HepG2 (cell line): ENCODE data around the gene TNKS1BP1. TPM values are rescaled to one million over a fixed set of nuclear protein-coding genes. Genes with fewer than 3 reads are reported as not detected.

ENCODE experiments used
- ATAC-seq: fragments of 200-7000 bp; cut with Tn5 transposase; 3 replicates; pipeline ENCODE4 v1.9.1; 2020; ENCODE audit warnings: mild to moderate bottlenecking, moderate library complexity
- BruUV-seq: library from RNA; stranded (reverse); fragments of 400-500 nt; replicated peaks from 2 replicates; lab custom pipeline; 2021; lab: Mats Ljungman, UMichigan
- CTCF ChIA-PET: fragments of 300-600 bp; formaldehyde crosslinking; extraction: SDS; loops from one replicate; lab custom pipeline; 2021; ENCODE audit warnings: low total read pairs, inconsistent platforms, low intra/inter-chr PET ratio; lab: Yijun Ruan, JAX
- POLR2A ChIA-PET: fragments of 350-600 bp; sonication (Branson Sonifier 250); formaldehyde crosslinking; loops from one replicate; lab custom pipeline; 2020; ENCODE audit warnings: antibody characterized with exemption, inconsistent platforms; lab: Yijun Ruan, JAX
- DNase-seq: peaks from one replicate; pipeline ENCODE4 v3.0.0-alpha.2; 2015; ENCODE audit warnings: low spot score
- FAIRE-seq: peaks from 3 replicates; lab custom pipeline; 2011; peaks lifted over from hg19 to GRCh38; lab: Jason Lieb, UNC
- H2AFZ ChIP-seq: one replicate; pipeline ENCODE4 v1.6.1; 2011; ENCODE audit warnings: low read length, inconsistent platforms
- H3K27ac ChIP-seq: fragments of 300-600 bp; 3 replicates; pipeline ENCODE4 v1.8.0; 2011; ENCODE audit warnings: mixed run types, mild to moderate bottlenecking, mixed read lengths, low read length, inconsistent platforms; ENCODE audit not compliant: insufficient read depth; ENCODE audit errors: extremely low read length
- H3K27me3 ChIP-seq, 2 experiments: fragments of 200-600 bp in 1 of 2; 2 replicates in 1 of 2; 3 replicates in 1 of 2; pipeline versions ENCODE4 v1.6.0 to v1.8.0; 2011; ENCODE audit warnings: low read length in 2 of 2, mild to moderate bottlenecking in 2 of 2, moderate library complexity in 2 of 2, inconsistent platforms in 1 of 2; ENCODE audit not compliant: insufficient read depth in 2 of 2, control insufficient read depth in 1 of 2
- H3K36me3 ChIP-seq, 2 experiments: fragments of 200-600 bp in 1 of 2; replicated peaks in 1 of 2; 2 replicates in 1 of 2; 3 replicates in 1 of 2; pipeline versions ENCODE4 v1.5.1 to v1.8.0; 2011; ENCODE audit warnings: low read length in 2 of 2, inconsistent platforms in 1 of 2; ENCODE audit not compliant: insufficient read depth in 2 of 2, control insufficient read depth in 1 of 2
- H3K4me1 ChIP-seq: 2 replicates; pipeline ENCODE4 v1.5.1; 2012; ENCODE audit warnings: low read length, inconsistent platforms; ENCODE audit not compliant: insufficient read depth
- H3K4me2 ChIP-seq: 2 replicates; pipeline ENCODE4 v1.6.0; 2011; ENCODE audit warnings: low read depth, low read length, inconsistent platforms
- H3K4me3 ChIP-seq, 3 experiments: fragments of 200-600 bp in 1 of 3; sonication (generic), shearing (Covaris generic) in 1 of 3; replicated peaks in 1 of 3; 2 replicates each; pipeline ENCODE4 v1.5.1; 2011 to 2016; ENCODE audit warnings: low read length in 3 of 3, inconsistent platforms in 2 of 3, low read depth in 2 of 3, mild to moderate bottlenecking in 2 of 3, control low read depth in 1 of 3, mixed read lengths in 1 of 3; ENCODE audit not compliant: insufficient read depth in 1 of 3
- H3K79me2 ChIP-seq: one replicate; pipeline ENCODE4 v1.6.1; 2011; ENCODE audit warnings: low read length, inconsistent platforms; ENCODE audit not compliant: insufficient read depth
- H3K9ac ChIP-seq: 2 replicates; pipeline ENCODE4 v1.6.0; 2011; ENCODE audit warnings: mild to moderate bottlenecking, low read depth, low read length, inconsistent platforms; ENCODE audit not compliant: insufficient read depth
- H3K9me3 ChIP-seq: 2 replicates; pipeline ENCODE4 v1.5.1; 2012; ENCODE audit warnings: mild to moderate bottlenecking, low read length
- H4K20me1 ChIP-seq: 2 replicates; pipeline ENCODE4 v1.6.0; 2011; ENCODE audit warnings: inconsistent platforms, mild to moderate bottlenecking, low read length, moderate library complexity; ENCODE audit not compliant: insufficient read depth
- CENPX ChIP-seq: sonication (generic); formaldehyde crosslinking; IDR thresholded peaks from 2 replicates; pipeline ENCODE4 v1.9.0; 2021; ENCODE audit warnings: mild to moderate bottlenecking, missing genetic modification reagents, moderate library complexity
- GATAD2A ChIP-seq: IDR thresholded peaks from 2 replicates; pipeline ENCODE4 v1.6.1; 2016
- JUNB ChIP-seq: sonication (generic); formaldehyde crosslinking; IDR thresholded peaks from 2 replicates; pipeline ENCODE4 v1.8.0; 2022; ENCODE audit warnings: missing genetic modification reagents, mild to moderate bottlenecking, borderline replicate concordance
- LCORL ChIP-seq, 2 experiments: fragments of 450-650 bp in 1 of 2; sonication (generic) in 1 of 2; formaldehyde crosslinking in 1 of 2; IDR thresholded peaks; 2 replicates each; pipeline versions ENCODE4 v1.5.0 to v1.6.1; 2017 to 2020; ENCODE audit warnings: antibody characterized with exemption in 1 of 2, missing genetic modification reagents in 1 of 2
- TFAP4 ChIP-seq: sonication (generic); IDR thresholded peaks from 2 replicates; pipeline ENCODE4 v1.6.1; 2016; ENCODE audit warnings: low read depth, borderline replicate concordance
- ZNF337 ChIP-seq: sonication (generic); formaldehyde crosslinking; IDR thresholded peaks from 2 replicates; pipeline ENCODE4 v1.5.1; 2020; ENCODE audit warnings: missing genetic modification reagents, low read depth, mild to moderate bottlenecking, borderline replicate concordance
- ZNF34 ChIP-seq: sonication (generic); formaldehyde crosslinking; IDR thresholded peaks from 2 replicates; pipeline ENCODE4 v1.4.0; 2020; ENCODE audit warnings: mild to moderate bottlenecking, missing genetic modification reagents, borderline replicate concordance
- ZNF362 ChIP-seq: sonication (generic); formaldehyde crosslinking; IDR thresholded peaks from 2 replicates; pipeline ENCODE4 v1.4.0; 2020; ENCODE audit warnings: missing genetic modification reagents, mild to moderate bottlenecking, borderline replicate concordance
- ZNF574 ChIP-seq: sonication (generic); formaldehyde crosslinking; IDR thresholded peaks from 2 replicates; pipeline ENCODE4 v1.4.0; 2020; ENCODE audit warnings: missing genetic modification reagents
- ZNF609 ChIP-seq: sonication (generic); formaldehyde crosslinking; IDR thresholded peaks from 2 replicates; pipeline ENCODE4 v1.4.0; 2020; ENCODE audit warnings: mild to moderate bottlenecking, missing genetic modification reagents, borderline replicate concordance
- WGBS: methylation state at CpG from one replicate; pipeline ENCODE4 v1.1.6; 2017; ENCODE audit warnings: low lambda C conversion rate; 5-methylcytosine and 5-hydroxymethylcytosine counted together
- in situ Hi-C: cut with HindIII; loops from 2 replicates; pipeline ENCODE4 v1.10.0; 2017; ENCODE audit warnings: low pct_unique_long_range_greater_than_20kb; ENCODE audit not compliant: extremely low pct_ligation_motif_present
- intact Hi-C: fragments of 100-400 bp; cut with micrococcal nuclease; formaldehyde crosslinking; loops from one replicate; pipeline ENCODE4 v1.10.0; 2022; ENCODE audit not compliant: unreplicated experiment
- polyA plus RNA-seq, 8 experiments: library from polyadenylated mRNA; depleted of rRNA in 3 of 8; stranded (reverse) in 7 of 8; unstranded in 1 of 8; fragments of >200 nt; fragmentation: Illumina TruSeq in 4 of 8; extraction: Trizol in 4 of 8; gene quantifications; 2 replicates each; pipeline versions ENCODE4 v1.2.1 to v1.2.3, GENCODE V29; 2011 to 2016; ENCODE audit warnings: low read depth in 4 of 8, missing spikeins in 1 of 8, mixed read lengths in 1 of 8; ENCODE audit not compliant: insufficient read depth in 1 of 8
- total RNA-seq, 5 experiments: library from RNA; depleted of rRNA; stranded (reverse); fragments of >200 nt; fragmentation: Illumina TruSeq; extraction: Trizol; gene quantifications; 2 replicates each; pipeline ENCODE4 v1.2.3, GENCODE V29; 2016; ENCODE audit warnings: low read depth in 1 of 5

TNKS1BP1 gene
- total and polyA plus RNA-seq, 2 of the 13 experiments (the other 11 are each of a cell fraction or from before 2014, with no cell fraction given) = 13.7 to 15.0 TPM

- CTCF ChIA-PET = no interaction called here
- Histone ChIP-seq H3K27me3 (no peaks in the 10 kb centered on the region; a peak in 1 of 5 replicates), H3K4me3 (no peak overlapping the region), H3K4me2 (peak overlapping the region; percentile 86; the same call in 1 of the 2 replicates), H4K20me1 (peaks cover 17% of the 10 kb centered on the region; the same call in 1 of the 2 replicates), H3K36me3 (peaks cover 22 to 36% of the 10 kb centered on the region in 2 experiments; a peak in 4 of 5 replicates), H3K4me1 (peaks cover 46% of the 10 kb centered on the region), H3K79me2 (peaks cover 12% of the 10 kb centered on the region), H3K9ac (no peak overlapping the region), H3K9me3 (no peaks in the 10 kb centered on the region), H2AFZ (no peak overlapping the region), H3K27ac (peak overlapping the region; percentile 22)
- ATAC-seq = peak; percentile 39
- POLR2A ChIA-PET = interaction anchor here (1.9 to 2.8 kb wide), 3 partner anchors 10 to 15 kb away, joined by 6 to 38 read pairs (median 11); partner anchors contain the start of gene SSRP1
- peak; percentile 82 for FAIRE-seq
- DNase-seq = peak; percentile 78
- in situ Hi-C loops (no loop called here), intact Hi-C loops (no loop called here)
- BruUV-seq = no TSS peak
- WGBS = 54% methylated on average over 2 of the region's 2 CpGs
- 0 out of 2 replicates have a peak, but pooled peaks have one; percentile 8 for TF ChIP-seq GATAD2A (CRISPR knock-in tag)
- 0 out of 2 replicates have a peak, but pooled peaks have one; percentile 33 for TF ChIP-seq ZNF609 (CRISPR knock-in tag)
- no peak for TF ChIP-seq JUNB (CRISPR knock-in tag)
- peak; percentile 86 for TF ChIP-seq ZNF362
- TF ChIP-seq LCORL (IDR thresholded peaks at IDR 0.05) = no peak
- TF ChIP-seq LCORL (CRISPR knock-in tag; IDR thresholded peaks at IDR 0.05) = peak; percentile 25; the same call in 1 of the 2 replicates
- TF ChIP-seq CENPX (CRISPR knock-in tag) = no peak
- TF ChIP-seq ZNF574 (CRISPR knock-in tag) = 0 out of 2 replicates have a peak, but pooled peaks have one; percentile 32
- TF ChIP-seq TFAP4 = peak; percentile 60; the same call in 1 of the 2 replicates
- 0 out of 2 replicates have a peak, but pooled peaks have one; percentile 39 for TF ChIP-seq ZNF34 (CRISPR knock-in tag)
- TF ChIP-seq ZNF337 (CRISPR knock-in tag) = no peak
These were observed 3.9 kb downstream of the TNKS1BP1 start for GRCh38 chr11:57320719-57321387.
